GM19035 (cell line): ENCODE measurements around the gene RMDN2.

Experiments used
- ATAC-seq: cut with Tn5 transposase; IDR thresholded peaks from one replicate; pipeline ENCODE4 v1.9.1; 2021; ENCODE audit not compliant: unreplicated experiment

Gene RMDN2, protein sequence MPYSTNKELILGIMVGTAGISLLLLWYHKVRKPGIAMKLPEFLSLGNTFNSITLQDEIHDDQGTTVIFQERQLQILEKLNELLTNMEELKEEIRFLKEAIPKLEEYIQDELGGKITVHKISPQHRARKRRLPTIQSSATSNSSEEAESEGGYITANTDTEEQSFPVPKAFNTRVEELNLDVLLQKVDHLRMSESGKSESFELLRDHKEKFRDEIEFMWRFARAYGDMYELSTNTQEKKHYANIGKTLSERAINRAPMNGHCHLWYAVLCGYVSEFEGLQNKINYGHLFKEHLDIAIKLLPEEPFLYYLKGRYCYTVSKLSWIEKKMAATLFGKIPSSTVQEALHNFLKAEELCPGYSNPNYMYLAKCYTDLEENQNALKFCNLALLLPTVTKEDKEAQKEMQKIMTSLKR

DNA sequence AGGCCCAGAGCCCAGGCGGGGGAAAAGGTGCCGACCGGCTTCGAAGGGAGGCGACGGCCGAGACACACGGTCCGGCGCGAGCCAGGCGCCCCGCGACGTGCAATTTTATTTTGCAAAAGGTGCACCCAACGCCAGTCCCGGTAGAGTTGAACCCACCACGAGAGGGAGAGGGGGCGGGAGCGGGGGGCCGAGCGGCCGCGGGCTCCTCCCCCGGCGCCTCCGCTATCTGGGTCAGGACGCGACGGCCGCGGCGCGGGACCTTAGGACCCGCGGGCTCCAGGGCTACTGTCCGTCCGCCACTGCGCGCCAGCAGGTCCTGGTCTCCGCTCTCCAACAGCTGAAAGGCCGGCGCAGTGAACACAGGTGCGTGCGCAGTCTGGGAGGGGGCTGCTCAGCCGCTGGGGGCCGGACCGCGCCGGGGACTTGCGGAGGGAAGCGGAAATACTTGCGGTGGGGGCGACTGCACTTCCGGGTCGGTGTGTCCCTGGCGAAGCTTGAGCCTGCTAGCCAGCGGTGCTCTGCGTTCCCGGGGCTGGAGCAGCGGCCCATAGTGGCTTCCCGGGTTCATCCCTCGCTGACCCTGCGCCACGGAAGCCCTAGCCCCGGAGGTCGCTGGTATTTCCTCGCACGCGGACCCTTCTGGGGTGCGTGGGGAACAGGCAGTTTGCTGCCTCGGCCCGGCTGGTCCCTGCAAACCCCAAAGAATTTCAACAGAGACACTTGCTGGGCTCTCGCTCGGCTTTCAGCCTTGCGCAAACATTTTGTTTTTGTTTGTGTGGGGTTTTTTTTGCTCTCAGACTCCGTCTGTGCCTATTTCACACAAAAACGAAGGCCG, at the start of gene RMDN2:
TSS of gene RMDN2 (plus strand) at position 225 of the 835 bp plus-strand sequence. CDS start 3,991 bp downstream, outside the sequence.
- ATAC-seq = peak; percentile 94

DNA sequence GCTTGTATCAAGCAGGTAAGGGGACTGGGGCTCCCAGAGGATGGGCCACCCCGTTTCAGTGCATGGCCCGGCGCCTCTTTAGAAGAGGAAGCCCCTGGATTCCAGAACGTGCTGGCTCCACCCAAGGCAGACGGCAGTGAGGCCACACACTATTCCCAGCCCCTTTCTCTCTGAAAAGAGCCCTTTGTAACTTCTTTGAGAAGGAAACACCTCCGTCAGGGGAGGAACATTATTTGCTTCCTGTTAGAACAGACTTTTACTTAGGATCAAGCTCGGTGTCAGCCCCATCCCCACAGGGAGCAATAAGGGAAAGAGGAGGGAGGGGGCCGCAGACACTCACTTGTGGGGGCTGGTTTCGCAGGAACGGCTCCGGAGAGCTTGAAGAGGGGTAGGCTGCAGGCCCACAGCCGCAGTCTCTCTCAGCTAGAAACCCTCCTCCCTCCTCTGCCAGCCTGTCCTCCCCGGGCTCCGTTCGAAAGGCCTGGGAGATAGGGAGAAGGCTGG, 49.6 kb upstream of the RMDN2 start:
- ATAC-seq = no peak

DNA sequence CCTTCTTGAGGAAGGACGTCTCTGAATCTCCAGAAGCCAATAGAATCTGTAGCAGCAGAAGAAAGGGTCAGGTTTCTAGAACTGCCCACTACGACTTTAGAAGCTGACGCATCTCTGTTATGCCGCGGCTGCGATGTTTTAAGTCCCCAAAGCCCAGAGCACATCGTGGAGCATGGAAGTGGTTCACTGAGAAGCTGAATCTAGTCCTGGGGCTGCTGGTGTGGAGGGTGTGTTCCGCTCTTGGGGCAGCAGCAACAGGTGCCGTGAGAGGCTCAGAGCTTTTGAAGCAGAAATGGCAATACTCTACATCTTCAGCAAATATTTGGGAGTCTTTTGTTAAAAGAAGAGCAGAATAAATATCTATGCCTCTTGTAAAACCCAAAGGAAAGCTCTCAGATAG, 48.9 kb upstream of the RMDN2 start:
- no peak for ATAC-seq

DNA sequence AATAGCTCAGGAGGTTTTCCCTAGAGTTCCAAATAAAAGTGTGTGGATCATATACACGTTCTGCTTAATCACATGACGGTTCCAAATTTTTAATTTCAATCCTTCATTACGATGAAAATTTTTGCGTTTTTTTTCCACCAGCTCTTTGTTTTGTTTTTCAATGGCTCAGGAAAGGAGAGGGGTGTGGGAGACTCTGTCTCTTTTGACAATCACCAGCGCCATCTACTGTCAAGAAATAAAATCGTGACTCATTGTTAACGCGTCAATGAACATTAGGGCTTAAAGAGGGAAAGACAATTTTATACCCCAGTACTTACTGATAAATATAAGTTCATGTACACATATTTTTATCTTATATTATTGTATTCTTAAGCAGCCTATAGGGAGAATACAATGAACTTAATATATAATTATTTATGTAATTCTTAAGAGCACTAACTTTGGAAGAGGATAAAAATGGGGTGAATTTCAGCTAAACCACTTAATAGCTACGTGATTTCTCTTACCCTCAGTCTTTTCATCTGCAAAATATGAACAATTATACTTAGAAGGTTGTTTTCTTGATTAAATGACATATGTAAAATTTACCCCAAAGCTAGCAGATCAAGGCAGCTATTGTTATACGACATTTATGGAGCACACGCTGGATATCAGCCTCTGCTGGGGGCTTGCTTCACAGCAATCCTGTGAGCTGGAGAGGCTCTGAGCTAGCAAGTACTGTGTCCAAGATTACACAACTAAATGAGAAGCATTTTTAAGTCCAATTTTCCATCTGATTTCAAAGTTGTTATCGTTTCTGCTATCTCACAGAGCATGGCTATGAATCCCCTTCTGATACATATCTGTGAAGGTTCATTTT, 47.4 kb upstream of the RMDN2 start:
- ATAC-seq = no peak

DNA sequence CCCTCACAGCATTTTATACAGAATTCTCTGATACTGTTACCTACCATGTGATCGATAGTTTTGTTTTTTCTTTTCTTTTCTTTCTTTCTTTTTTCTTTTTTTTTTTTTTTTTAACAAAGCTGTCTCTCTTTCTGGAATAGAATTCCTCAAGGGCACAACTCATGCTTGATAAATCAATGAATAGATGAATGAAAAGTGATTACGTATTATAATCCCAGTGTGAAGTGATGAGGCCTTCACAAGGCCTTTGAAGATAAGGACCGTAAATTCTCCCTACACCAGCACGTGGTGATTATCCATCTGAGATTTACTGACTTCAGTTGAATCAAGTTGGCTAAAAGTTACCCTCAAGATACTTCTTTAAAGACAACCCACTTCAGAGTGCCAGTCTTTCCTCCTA, 46.6 kb upstream of the RMDN2 start:
- ATAC-seq = no peak

DNA sequence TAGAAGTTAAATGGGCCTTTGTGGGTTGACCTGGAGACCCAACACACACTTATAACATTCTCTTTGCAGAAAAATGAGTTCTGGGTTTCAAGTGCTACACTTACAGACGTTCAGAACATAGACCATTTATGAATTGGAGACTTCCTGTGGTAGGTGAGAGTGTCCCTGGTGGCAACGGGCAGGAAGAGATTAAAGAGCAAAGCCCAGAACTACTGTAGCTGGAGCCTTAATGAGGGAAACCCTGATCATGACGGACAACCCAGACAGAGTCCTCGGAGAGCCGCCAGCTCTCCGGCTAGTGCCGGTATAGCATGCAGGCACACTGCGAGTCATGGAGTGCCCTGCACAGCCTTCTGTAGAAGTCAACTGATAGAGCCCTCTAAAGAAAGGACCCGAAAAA, 44.5 kb upstream of the RMDN2 start:
- no peak for ATAC-seq

DNA sequence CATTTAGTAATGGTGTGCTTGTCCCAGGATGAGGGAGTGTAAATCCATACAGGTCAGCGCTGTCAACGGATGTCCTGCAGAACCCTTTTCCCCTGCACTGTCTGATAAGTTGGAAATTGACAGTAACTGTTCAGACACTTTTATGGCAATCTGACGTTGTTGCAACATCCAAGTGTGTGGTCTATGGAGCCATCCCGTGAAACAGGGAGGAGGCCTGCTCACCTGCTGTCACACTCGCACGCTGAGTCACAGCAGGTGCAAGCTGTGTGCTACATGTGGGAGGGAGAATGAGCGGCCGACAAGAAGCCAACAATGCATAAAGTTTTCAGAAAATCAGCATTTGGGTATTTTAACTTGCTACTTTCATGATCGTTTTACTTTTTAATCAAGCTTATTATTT, 43.7 kb upstream of the RMDN2 start:
- ATAC-seq = no peak

DNA sequence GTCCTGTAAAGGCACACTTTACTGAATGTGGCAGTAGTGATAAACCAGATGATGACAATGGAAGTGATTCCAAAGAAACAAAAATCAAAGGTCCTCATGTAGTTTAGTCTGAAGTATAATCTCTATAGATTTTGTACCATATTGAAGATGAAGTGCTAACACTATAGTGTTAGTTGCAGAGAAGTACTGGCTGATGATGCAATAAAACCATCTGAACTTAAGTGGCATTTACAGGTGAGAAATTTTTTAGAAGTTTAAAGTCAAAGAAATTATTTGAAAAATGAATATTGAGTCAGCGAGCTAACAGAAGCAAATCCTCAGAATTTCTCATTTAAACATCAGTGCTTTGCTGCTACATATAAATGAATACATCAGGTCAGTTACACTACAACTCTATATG, 43.1 kb upstream of the RMDN2 start:
- ATAC-seq = no peak

DNA sequence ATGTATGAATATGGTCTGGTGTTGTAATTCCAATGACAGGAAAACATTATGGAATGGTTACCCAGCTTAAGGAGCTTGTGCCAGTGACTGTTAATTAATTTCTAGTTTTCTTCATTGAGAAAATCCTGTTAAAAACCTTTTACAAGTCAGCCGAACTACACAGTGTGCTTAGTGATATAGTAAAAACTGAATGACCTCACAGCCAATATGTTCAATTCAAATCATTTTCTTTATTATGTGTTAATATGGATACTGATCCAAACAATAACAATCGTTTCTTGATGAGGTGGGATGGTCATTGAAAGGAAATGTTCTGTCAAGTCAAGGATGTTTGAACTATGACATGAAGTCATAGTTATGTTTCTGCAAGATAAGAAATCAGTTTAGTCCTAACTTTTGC, 41.6 kb upstream of the RMDN2 start:
- no peak for ATAC-seq

DNA sequence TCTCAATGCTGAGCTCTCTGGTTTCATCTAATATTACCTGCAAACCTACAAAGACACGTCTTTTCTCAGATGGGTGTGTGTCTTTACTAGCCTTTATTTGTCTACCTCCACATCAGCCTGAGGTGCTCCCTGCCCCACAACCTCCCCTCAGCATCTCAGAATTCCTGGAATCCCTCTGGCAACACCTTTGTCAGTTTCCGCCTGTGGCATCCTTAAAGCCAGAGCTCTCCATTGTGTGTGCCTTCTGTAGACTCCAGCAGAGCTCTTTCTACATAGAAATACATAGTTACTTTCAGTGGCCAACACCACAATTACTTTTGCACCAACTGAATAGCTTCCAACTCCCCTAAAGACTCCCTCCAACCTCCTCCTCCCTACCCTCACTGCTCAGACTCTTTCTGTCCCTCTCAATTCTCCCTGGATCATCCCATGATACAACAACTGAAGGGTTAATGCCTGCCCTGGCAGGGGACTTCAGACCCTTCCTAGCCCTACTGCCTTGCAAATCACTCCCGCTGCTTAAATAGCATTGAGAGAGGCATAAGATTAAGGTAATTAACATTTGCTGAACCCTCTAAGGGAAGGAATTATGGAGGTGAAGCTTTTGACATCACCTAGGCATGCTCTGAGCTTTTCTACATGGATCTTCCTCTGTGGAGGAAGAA, 39.6 kb upstream of the RMDN2 start:
- no peak for ATAC-seq

DNA sequence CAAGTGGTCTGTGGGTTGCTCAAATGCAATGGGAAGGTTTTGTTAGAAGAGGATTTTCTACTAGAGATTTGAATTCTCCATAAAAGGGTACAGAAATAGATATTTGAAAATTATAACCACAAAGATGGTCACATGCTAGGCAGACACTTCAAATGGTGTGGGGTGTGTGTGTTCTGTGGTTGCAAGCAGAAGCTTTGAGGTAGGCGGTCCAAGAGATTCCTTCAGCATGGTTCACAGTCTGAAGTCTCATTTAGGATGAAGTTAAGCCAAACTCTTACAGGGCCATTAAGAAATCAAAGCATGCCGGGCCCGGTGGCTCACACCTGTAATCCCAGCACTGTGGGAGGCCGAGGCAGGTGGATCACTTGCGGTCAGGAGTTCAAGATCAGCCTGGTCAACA, 38.3 kb upstream of the RMDN2 start:
- ATAC-seq = no peak

DNA sequence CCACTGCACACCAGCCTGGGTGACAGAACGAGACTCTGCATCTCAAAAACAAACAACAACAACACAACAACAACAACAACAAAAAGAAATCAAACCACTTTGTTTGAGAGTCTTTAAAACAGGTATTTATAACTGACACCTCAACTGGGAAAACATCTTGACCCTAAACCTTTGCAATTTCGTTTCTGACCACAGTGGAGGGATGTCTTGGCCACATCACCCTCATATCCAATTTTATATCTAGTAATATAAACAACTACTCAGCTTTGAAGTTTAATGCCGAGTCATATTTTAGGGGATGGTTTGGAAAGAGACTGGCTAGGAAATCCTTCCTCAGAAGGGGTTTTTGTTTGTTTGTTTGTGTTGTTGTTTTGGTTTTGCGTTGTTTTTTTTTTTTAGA, 37.8 kb upstream of the RMDN2 start:
- no peak for ATAC-seq

DNA sequence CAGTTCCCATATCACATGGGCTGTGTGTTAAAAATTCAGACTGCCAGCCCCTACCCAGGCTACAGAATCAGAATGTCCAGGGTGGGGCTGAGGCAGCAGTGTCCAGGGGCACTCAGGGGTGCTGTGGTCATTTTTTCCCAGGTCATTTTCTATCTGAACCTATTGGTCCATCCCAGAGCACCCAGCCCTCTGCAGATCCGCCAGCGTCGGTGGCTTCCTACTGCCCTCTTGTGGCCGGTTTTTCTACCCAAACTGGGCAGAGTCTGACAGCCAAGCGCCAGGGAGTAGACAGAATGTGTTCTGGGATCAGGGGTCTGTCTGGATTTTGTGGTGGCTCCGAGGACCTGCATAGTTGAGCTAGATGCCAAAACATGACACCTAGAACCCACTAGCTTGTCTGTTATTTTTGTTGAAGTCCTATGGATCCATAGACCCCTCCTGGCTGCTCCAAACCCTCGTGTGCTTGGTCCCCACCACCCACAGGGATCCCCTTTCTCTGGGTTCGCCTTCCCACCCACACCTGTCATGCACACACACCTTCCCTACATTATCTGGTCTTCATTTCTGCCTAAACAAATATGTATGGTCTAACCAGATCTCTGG, 34.1 kb upstream of the RMDN2 start:
- ATAC-seq = peak; percentile 54

DNA sequence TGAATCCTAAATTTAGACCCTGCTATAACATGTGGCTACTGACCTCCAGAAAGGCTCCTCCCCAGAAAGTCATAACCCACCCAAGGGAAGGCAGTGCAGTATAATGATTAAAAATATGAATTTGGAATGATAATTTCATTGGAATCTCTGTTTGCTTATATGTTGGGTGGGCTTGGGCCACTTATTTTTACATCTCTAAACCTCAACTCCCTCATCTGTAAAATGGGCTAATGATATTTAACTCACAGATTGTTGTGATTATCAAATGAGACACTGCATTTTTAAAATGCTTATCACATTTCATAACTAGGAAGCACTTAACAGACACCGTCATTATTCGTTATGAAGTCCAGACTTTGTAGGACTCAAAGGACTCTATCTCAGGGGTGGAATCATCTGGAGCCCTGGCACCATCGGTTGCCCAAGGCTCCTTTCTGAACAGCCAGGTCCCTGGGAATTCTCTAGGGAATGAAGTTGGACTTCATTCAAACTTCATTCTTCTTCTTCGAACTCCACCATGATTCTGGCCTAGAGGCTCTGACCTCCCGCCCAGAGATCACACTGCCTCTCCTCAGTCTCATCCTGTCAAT, 33.1 kb upstream of the RMDN2 start:
- ATAC-seq = no peak

DNA sequence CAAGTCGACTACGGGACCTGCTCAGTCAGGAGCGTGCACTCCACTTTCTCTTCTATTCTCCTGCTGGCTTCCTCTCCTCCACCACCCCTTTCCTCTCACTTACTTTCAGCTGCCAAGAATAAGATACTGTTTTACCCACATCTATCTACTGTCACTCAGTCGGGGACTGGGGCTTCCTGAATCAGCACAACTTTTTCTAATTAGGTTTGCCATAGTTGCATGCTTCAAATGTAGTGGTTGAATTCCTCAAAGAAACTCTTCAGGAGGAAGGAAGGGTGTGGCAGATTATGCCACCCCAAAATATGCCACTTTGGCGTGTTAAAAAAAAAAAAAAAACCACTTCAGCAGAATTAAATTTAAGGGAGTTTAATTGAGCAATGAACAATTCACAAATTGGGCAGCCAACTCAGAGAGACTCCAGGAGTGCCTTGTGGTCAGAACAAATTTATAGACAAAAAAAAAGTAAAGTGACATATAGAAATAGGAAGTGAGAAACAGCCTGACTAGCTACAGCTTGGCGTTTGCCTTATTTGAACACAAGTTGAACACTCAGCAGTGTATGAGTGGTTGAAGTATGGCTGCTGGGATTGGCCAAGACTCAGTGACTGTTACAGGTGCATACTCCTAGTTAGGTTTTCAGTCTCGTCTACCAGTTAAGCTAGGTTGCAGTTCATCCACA, 32.5 kb upstream of the RMDN2 start:
- ATAC-seq = peak; percentile 81

DNA sequence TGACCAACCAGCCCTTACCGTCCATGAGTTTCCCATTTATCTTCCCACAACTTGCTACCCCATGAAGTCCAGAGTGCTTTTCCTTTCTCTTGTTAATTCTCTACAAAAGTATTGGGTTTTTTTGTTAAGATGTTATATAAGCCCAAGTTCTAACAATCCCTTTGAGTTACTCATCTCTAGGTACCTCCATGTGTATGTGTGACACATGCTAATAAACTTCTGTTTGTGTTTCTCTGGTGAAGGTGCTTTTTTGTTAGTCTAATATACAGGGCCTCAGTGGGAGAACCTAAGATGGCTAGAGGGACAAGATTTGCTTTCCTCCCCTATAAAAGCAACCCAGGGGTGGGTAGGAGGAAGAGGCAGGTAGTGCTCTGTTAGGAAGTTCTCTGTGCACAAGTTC, 31.8 kb upstream of the RMDN2 start:
- ATAC-seq = no peak

DNA sequence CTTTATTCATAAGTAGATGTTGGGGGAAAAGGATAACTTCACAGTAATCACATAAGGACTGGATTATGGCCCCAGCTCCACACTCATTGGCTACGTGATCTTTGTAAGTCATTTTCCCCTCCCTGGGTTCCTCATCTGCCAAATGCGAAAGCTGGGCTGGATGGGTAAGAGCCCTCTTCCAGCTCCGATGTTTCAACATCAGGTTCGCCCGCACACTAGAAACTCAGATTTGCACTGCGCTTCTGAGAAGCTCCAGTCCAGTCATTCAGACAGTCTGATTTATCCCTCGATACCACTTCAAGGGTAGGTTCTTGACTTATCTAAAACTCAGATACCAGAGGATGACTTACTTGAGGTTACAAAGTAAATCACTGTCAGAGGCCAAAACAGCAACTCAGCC, 31.0 kb upstream of the RMDN2 start:
- no peak for ATAC-seq

DNA sequence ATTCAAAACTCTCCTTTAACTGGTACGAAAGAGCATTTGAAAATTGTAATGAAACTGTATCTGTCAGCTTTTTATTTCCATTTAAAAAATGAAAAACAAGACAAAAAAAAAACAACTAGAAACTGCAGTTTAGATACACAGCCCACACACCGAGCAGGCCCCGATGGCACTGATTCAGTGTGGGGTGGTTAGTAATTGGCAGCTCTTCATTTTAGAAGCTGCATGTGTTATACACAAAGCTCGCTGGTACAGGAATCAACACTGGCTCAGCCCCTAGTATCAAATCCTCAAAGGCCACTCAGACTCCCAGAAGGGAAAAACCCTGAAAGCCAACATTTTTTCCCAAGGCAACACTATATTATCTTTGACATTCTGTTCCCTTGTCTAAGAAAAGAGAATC, 30.5 kb upstream of the RMDN2 start:
- no peak for ATAC-seq

DNA sequence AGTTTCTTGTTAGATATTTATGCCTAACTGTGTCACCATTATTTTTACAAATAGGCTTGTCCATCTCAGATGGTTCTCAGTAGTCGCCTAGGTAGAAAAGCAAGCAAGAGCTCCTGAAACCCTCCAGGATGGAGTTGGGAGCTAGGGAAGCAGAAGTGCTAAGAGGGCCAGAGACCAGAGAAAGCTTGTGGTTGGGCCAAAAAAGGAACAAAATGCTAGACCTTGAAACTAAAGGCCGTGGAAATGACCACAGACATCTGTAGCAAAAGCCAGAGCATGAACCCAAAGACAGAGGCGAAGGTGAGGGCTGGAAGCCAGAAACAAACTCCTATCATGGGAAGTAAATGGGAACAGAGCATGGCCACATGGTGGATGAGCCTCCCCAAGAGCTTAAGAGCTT, 29.9 kb upstream of the RMDN2 start:
- ATAC-seq = no peak
